OCI-M1 (cell line): ENCODE results near the gene ISCU.
"Not testable (repeated sequence)": the region's sequence is repeated elsewhere in the genome, so short reads cannot be mapped to it uniquely, and the experiment has no call there.

Source experiments
- DNase-seq: peaks from one replicate; lab custom pipeline; 2025; lab: John Stamatoyannopoulos, UW

Gene ISCU

GRCh38 chr12:108543652-108544051, 18.7 kb upstream of the ISCU start:
- no peak for DNase-seq

- DNase-seq = no peak
Observed at GRCh38 chr12:108547686-108548085, 14.7 kb upstream of the ISCU start.

- no peak for DNase-seq
Observed at GRCh38 chr12:108548954-108549521, 13.4 kb upstream of the ISCU start.

GRCh38 chr12:108551535-108551934, 10.9 kb upstream of the ISCU start:
- DNase-seq = no peak

GRCh38 chr12:108553799-108554198, 8.6 kb upstream of the ISCU start:
- DNase-seq = no peak

GRCh38 chr12:108555383-108555782, 7.0 kb upstream of the ISCU start:
- not testable (repeated sequence) for DNase-seq

GRCh38 chr12:108559007-108559655, 3.3 kb upstream of the ISCU start:
- no peak for DNase-seq

GRCh38 chr12:108559748-108560147, 2.6 kb upstream of the ISCU start:
- DNase-seq = peak; percentile 41

GRCh38 chr12:108560321-108560721, 2.1 kb upstream of the ISCU start:
- DNase-seq = peak; percentile 69

- peak; percentile 95 for DNase-seq
Observed at GRCh38 chr12:108560752-108561719, 1.4 kb upstream of the ISCU start, which contains the start of gene SART3. SART3 (minus strand) TSS chr12:108561173; CDS start chr12:108561154, 19 bp downstream.

GRCh38 chr12:108561852-108562347, 496 bp upstream of the ISCU start:
- DNase-seq = peak; percentile 79

GRCh38 chr12:108563136-108563803, 874 bp downstream of the ISCU start:
- peak; percentile 95 for DNase-seq

GRCh38 chr12:108563804-108564151, 1.4 kb downstream of the ISCU start:
- no peak for DNase-seq

GRCh38 chr12:108564724-108565123, 2.3 kb downstream of the ISCU start:
- DNase-seq = peak; percentile 87

- DNase-seq = no peak
Observed at GRCh38 chr12:108565146-108565545, 2.8 kb downstream of the ISCU start.

GRCh38 chr12:108565976-108566375, 3.6 kb downstream of the ISCU start:
- DNase-seq = no peak

GRCh38 chr12:108566452-108566851, 4.1 kb downstream of the ISCU start:
- no peak for DNase-seq

- no peak for DNase-seq
Observed at GRCh38 chr12:108567406-108568337, 5.3 kb downstream of the ISCU start.

- no peak for DNase-seq
Observed at GRCh38 chr12:108568338-108569154, 6.2 kb downstream of the ISCU start.
